ENCODE results near the gene CPOX. TPM values are rescaled to one million over a fixed set of nuclear protein-coding genes. Genes with fewer than 3 reads are reported as not detected.

CPOX gene
- total and polyA plus RNA-seq, 10 of the 15 experiments (the other 5 are each of a cell fraction or from before 2014, with no cell fraction given), result 40.7 to 72.6 (median 64.5) TPM

DNA sequence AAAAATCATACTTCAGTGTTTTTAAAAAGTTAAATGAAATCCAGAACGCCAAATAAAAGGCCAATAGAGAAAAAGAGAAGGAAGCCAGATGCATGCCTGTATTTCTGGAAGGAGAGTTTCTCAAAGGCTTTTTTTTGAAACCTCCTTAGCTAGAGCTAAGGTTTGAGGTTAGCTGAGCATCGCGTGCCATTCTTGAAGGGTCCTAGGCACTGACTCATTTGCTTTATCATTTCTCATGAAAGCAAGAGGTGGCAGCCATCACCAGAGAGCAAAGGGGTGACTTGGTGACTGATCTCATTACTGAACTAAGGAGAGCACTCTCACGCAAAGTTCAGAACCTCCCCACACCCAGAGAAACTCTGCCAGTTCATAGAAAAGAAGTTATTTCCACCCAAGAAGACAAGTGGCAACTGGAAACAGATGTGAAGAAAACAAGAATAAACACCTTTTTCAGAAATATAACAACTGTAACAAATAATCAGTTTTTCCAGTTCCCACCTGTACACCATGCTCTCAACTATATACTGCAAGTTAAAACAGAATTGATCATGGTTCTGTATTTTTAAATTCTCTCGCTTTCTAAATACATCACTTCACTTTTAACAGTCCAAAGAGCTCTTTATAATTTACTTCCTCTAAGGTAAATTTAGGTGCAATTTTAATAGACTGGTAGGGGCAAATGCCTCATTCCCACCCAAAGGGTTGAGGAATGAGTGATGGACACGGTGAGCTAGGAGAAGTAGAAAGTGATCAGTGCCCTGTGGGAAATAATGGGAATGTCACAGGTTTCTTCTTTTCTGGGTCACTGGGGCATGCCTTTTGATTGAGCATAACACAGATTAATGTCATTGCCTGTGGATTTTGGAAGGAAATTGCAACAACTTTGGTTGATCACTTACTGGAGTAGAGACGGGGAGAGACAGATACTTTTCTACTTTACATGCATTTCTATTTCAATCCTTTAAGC lies 37.0 kb downstream of the CPOX start (continued):
- TF ChIP-seq, protein P1, sequence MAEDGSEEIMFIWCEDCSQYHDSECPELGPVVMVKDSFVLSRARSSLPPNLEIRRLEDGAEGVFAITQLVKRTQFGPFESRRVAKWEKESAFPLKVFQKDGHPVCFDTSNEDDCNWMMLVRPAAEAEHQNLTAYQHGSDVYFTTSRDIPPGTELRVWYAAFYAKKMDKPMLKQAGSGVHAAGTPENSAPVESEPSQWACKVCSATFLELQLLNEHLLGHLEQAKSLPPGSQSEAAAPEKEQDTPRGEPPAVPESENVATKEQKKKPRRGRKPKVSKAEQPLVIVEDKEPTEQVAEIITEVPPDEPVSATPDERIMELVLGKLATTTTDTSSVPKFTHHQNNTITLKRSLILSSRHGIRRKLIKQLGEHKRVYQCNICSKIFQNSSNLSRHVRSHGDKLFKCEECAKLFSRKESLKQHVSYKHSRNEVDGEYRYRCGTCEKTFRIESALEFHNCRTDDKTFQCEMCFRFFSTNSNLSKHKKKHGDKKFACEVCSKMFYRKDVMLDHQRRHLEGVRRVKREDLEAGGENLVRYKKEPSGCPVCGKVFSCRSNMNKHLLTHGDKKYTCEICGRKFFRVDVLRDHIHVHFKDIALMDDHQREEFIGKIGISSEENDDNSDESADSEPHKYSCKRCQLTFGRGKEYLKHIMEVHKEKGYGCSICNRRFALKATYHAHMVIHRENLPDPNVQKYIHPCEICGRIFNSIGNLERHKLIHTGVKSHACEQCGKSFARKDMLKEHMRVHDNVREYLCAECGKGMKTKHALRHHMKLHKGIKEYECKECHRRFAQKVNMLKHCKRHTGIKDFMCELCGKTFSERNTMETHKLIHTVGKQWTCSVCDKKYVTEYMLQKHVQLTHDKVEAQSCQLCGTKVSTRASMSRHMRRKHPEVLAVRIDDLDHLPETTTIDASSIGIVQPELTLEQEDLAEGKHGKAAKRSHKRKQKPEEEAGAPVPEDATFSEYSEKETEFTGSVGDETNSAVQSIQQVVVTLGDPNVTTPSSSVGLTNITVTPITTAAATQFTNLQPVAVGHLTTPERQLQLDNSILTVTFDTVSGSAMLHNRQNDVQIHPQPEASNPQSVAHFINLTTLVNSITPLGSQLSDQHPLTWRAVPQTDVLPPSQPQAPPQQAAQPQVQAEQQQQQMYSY (CRISPR knock-in tag; IDR thresholded peaks at IDR 0.05), result peak; percentile 59; the same call in 1 of the 2 replicates
- TF ChIP-seq TAF1 (IDR thresholded peaks at IDR 0.05; ENCODE audit: borderline replicate concordance, low read depth, low read length), result peak; percentile 89
- TF ChIP-seq, protein P2, sequence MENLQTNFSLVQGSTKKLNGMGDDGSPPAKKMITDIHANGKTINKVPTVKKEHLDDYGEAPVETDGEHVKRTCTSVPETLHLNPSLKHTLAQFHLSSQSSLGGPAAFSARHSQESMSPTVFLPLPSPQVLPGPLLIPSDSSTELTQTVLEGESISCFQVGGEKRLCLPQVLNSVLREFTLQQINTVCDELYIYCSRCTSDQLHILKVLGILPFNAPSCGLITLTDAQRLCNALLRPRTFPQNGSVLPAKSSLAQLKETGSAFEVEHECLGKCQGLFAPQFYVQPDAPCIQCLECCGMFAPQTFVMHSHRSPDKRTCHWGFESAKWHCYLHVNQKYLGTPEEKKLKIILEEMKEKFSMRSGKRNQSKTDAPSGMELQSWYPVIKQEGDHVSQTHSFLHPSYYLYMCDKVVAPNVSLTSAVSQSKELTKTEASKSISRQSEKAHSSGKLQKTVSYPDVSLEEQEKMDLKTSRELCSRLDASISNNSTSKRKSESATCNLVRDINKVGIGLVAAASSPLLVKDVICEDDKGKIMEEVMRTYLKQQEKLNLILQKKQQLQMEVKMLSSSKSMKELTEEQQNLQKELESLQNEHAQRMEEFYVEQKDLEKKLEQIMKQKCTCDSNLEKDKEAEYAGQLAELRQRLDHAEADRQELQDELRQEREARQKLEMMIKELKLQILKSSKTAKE (IDR thresholded peaks at IDR 0.05; ENCODE audit: low read depth, poor library complexity, severe bottlenecking), result peak; percentile 96
- TF ChIP-seq CREB1 (IDR thresholded peaks at IDR 0.05; ENCODE audit: low read depth), result 0 out of 2 replicates have a peak, but pooled peaks have one; percentile 74
- TF ChIP-seq, protein P3, sequence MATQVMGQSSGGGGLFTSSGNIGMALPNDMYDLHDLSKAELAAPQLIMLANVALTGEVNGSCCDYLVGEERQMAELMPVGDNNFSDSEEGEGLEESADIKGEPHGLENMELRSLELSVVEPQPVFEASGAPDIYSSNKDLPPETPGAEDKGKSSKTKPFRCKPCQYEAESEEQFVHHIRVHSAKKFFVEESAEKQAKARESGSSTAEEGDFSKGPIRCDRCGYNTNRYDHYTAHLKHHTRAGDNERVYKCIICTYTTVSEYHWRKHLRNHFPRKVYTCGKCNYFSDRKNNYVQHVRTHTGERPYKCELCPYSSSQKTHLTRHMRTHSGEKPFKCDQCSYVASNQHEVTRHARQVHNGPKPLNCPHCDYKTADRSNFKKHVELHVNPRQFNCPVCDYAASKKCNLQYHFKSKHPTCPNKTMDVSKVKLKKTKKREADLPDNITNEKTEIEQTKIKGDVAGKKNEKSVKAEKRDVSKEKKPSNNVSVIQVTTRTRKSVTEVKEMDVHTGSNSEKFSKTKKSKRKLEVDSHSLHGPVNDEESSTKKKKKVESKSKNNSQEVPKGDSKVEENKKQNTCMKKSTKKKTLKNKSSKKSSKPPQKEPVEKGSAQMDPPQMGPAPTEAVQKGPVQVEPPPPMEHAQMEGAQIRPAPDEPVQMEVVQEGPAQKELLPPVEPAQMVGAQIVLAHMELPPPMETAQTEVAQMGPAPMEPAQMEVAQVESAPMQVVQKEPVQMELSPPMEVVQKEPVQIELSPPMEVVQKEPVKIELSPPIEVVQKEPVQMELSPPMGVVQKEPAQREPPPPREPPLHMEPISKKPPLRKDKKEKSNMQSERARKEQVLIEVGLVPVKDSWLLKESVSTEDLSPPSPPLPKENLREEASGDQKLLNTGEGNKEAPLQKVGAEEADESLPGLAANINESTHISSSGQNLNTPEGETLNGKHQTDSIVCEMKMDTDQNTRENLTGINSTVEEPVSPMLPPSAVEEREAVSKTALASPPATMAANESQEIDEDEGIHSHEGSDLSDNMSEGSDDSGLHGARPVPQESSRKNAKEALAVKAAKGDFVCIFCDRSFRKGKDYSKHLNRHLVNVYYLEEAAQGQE (IDR thresholded peaks at IDR 0.05; ENCODE audit: low read depth, low read length), result peak; percentile 48; the same call in 1 of the 2 replicates
- TF ChIP-seq CBFB (IDR thresholded peaks at IDR 0.05; ENCODE audit: low read depth), result peak; percentile 87
- peak; percentile 98 for TF ChIP-seq IRF4 (IDR thresholded peaks at IDR 0.05; ENCODE audit: low read depth, low read length)
- no peak for TF ChIP-seq ASH2L (IDR thresholded peaks at IDR 0.05; ENCODE audit: borderline replicate concordance, low read depth)
- no peak for TF ChIP-seq ZNF622 (IDR thresholded peaks at IDR 0.05)
- peak; percentile 86 for TF ChIP-seq EED (IDR thresholded peaks at IDR 0.05; ENCODE audit: low read depth)
- TF ChIP-seq TARDBP (IDR thresholded peaks at IDR 0.05; ENCODE audit: borderline replicate concordance), result peak; percentile 89; the same call in 1 of the 2 replicates
- TF ChIP-seq BRCA1 (IDR thresholded peaks at IDR 0.05; ENCODE audit: low read depth, low read length), result no peak
- peak; percentile 84 for TF ChIP-seq ATF7 (IDR thresholded peaks at IDR 0.05; ENCODE audit: low read depth)
- TF ChIP-seq, protein P4, sequence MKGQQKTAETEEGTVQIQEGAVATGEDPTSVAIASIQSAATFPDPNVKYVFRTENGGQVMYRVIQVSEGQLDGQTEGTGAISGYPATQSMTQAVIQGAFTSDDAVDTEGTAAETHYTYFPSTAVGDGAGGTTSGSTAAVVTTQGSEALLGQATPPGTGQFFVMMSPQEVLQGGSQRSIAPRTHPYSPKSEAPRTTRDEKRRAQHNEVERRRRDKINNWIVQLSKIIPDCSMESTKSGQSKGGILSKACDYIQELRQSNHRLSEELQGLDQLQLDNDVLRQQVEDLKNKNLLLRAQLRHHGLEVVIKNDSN (IDR thresholded peaks at IDR 0.05; ENCODE audit: borderline replicate concordance, extremely low read length, insufficient read depth, low read depth, low read length), result no peak
- TF ChIP-seq CREM (IDR thresholded peaks at IDR 0.05; ENCODE audit: low read depth), result peak; percentile 98
- peak; percentile 97 for TF ChIP-seq RUNX3 (IDR thresholded peaks at IDR 0.05; ENCODE audit: low read length)
- 0 out of 2 replicates have a peak, but pooled peaks have one; percentile 51 for TF ChIP-seq MYB (IDR thresholded peaks at IDR 0.05; ENCODE audit: borderline replicate concordance, low read depth, low read length)

Data from GM12878 (cell line).